Heart left ventricle (tissue), 13 donors: ENCODE data around the gene TTYH3.

Source experiments
- POLR2A ChIP-seq, 2 donors: fragments of 450-650 bp; IDR thresholded peaks; one replicate each; pipeline ENCODE4 v1.6.1; 2017; ENCODE audit warnings: antibody characterized with exemption in 2 of 2, mild to moderate bottlenecking in 2 of 2, moderate library complexity in 2 of 2
- TF ChIP-seq, protein P1 (sequence below), 12 donors: fragments of 200-600 bp; sonication (generic) in 4 of 12; IDR thresholded peaks; one replicate each; pipeline versions ENCODE4 v1.5.0 to v1.8.0; 2018 to 2022; ENCODE audit warnings: antibody characterized with exemption in 12 of 12, mild to moderate bottlenecking in 5 of 12
- donor health status: ischemic (EF 13 %, LVEDD 7.1; RV severe dilation, severe dysfunction).
- donor health status: DM: no; HTN: yes; CAD: no.
- donor health status: DM: no; HTN: no; CAD: no.
- donor health status: ischemic (EF 25% LVEDD 6.9; RV normal size, moderate dysfunction).
- donor health status: ischemic (EF 25% LVEDD 5.7; RV mildly dilated, moderate dysfunction).
- donor health status: ischemic (EF 35%, LVEDD 5.7; RV mildly dilated, moderate dysfunction).
- donor health status: nonischemic (EF 11% LVEDD 7.7; RV severe dilation, severe dysfunction).
- donor health status: DM: yes; HTN: yes; CAD: no.
- donor health status: PGD.
- donor health status: ischemic (EF 29% LVEDD 5.4; RV normal size, mild dysfunction).
- donor health status: nonischemic (EF 23%, LVEDD 6.1; RV moderate dilation, normal function).

- TF ChIP-seq, protein P1, sequence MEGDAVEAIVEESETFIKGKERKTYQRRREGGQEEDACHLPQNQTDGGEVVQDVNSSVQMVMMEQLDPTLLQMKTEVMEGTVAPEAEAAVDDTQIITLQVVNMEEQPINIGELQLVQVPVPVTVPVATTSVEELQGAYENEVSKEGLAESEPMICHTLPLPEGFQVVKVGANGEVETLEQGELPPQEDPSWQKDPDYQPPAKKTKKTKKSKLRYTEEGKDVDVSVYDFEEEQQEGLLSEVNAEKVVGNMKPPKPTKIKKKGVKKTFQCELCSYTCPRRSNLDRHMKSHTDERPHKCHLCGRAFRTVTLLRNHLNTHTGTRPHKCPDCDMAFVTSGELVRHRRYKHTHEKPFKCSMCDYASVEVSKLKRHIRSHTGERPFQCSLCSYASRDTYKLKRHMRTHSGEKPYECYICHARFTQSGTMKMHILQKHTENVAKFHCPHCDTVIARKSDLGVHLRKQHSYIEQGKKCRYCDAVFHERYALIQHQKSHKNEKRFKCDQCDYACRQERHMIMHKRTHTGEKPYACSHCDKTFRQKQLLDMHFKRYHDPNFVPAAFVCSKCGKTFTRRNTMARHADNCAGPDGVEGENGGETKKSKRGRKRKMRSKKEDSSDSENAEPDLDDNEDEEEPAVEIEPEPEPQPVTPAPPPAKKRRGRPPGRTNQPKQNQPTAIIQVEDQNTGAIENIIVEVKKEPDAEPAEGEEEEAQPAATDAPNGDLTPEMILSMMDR (IDR thresholded peaks at IDR 0.05), result no peak
- TF ChIP-seq POLR2A (IDR thresholded peaks at IDR 0.05), result no peak
Measured at GRCh38 chr7:2637505-2638223, 5.9 kb downstream of the TTYH3 start.
